Islet of Langerhans (tissue), 1 donor: Measurements from ENCODE around the gene SEMA4F.
"Not testable (repeated sequence)": the region's sequence is repeated elsewhere in the genome, so short reads cannot be mapped to it uniquely, and the experiment has no call there.

Experiments used
- FAIRE-seq: peaks from one replicate; lab custom pipeline; 2011; peaks lifted over from hg19 to GRCh38; lab: Jason Lieb, UNC

Gene SEMA4F, protein sequence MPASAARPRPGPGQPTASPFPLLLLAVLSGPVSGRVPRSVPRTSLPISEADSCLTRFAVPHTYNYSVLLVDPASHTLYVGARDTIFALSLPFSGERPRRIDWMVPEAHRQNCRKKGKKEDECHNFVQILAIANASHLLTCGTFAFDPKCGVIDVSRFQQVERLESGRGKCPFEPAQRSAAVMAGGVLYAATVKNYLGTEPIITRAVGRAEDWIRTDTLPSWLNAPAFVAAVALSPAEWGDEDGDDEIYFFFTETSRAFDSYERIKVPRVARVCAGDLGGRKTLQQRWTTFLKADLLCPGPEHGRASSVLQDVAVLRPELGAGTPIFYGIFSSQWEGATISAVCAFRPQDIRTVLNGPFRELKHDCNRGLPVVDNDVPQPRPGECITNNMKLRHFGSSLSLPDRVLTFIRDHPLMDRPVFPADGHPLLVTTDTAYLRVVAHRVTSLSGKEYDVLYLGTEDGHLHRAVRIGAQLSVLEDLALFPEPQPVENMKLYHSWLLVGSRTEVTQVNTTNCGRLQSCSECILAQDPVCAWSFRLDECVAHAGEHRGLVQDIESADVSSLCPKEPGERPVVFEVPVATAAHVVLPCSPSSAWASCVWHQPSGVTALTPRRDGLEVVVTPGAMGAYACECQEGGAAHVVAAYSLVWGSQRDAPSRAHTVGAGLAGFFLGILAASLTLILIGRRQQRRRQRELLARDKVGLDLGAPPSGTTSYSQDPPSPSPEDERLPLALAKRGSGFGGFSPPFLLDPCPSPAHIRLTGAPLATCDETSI

DNA sequence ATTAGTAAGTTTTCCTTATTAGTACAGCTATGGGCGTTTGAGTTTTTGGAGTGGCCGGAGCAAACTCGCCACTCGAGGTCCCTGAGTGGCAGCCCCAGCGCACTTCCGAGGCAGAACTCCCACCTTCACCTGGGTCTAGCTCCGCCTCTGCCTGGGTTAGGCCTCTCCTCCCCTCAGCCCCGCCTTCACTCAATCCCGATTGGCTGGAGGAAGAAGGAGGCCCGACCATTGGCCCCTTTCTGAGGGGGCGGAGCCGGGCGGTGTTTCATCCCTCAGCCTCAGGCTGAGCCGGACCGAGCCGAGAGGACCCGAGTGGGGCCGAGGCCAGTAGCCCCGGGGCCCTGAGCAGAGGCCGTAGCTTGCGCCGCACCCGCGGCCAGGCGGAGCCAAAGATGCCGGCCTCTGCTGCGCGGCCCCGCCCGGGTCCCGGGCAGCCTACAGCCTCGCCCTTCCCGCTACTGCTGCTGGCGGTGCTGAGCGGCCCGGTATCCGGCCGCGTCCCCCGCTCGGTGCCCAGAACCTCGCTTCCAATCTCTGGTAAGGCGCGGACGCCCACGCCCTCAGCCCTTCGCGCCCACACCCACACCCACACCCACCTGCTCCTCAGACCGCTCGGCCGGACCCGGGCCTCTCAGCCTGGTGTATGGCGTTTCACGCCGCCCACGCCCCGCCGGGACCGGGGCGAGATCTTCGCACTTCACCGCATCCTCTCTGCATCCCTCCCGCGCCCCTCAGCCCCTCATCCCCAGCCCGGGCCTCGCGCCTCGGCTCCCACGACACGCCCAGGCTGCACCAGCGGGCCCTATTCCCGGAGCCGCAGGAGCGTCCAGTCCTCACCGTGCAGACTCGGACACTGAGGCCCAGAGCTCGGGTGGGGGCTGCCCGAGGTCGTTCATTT is at the start of gene SEMA4F:
SEMA4F (plus strand) TSS at position 263 of the 898 bp plus-strand sequence; CDS start at position 393, 130 bp downstream.
- no peak for FAIRE-seq

DNA sequence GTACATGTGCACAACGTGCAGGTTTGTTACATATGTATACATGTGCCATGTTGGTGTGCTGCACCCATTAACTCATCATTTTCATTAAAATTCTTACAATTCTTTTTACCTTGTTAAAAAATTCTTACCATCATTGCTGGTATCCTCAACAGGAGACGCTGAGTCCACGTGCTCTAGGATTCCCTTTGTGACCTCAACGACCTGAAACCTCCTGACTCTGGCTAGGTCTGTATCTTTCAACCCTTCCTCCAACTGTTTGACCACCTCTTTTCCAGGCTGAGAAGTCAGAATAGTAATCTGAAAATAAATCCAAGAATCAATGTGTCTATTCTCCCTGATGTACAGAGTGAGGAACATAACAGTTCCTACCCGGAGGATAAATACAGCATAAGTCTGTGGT is 47.1 kb upstream of the SEMA4F start:
- FAIRE-seq, result no peak

DNA sequence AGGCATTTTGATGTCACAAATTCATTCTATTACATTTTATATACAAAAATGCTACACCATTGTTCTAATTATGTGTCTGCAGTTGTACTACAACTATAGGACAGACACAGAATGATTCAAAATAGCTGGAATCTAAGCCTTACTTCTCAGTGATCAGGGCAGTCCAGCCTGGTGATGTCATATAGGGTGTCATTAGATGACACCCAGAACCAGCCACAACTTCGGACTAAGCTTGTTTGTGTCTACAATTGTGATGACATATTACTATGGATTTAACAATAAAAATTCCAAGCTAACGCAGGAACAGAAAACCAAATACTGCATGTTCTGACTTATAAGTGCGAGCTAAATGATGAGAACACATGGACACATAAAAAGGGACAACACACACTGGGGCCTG is 36.9 kb upstream of the SEMA4F start:
- no peak for FAIRE-seq

DNA sequence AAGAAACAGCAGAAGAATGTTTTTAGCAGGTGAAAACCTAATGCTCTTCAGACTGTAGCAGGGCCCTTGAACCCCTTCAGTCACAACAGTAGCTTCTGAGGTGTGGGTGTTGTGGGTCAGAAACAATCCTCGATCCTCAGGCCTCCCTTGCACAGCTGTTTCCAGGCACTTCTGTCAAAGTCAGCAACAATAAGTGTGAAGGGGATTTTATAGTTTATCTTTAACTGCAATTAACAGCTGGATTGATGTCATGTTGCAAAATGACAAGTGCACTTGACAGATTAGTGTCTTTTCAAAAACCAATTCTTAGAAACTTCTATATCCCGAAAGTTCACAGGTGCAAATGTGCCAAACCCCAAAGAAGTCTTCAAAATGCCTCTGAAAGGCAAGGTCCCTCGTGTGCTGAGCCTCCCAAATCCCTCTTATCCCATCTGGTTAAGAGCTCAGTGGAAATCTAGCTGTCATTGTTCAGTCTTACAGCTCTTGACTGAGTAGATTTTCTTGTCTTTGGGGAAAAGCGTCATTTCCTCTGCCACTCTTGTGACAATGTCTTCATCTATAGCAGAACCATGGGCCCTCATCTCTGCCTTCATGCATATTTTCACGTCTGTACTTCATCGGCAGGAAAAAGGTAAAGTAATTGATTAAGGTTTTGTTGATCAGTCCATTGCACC is 35.5 kb upstream of the SEMA4F start:
- FAIRE-seq, result no peak

DNA sequence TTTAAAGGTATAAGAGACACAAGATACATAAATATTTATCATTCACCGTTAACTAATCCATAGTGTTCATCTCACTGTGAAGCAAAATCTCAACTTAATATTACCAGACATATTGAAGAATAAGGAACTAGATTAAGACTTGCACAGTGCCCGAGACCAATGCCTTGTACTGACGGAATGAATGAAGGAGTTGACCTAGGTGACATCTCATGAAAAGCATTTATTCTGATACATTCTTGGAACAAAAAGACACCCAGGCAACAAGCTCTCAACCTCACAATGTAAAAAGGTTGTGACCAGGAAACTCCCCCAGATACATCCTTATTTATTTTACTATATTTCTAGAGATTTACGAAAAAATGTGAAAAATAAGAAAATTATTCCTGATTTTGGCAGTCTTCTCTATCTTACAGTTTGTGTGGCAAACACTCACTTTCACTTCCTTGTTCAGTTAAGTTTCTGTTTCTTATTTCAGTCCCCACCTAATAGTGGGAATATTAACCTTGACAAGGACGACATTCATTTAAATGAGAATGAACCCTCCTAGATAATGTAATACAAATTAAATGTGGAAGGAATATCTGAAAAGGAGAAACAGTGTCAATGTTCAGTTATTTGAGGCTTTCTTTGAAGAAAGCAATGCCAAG is 34.3 kb upstream of the SEMA4F start:
- no peak for FAIRE-seq

DNA sequence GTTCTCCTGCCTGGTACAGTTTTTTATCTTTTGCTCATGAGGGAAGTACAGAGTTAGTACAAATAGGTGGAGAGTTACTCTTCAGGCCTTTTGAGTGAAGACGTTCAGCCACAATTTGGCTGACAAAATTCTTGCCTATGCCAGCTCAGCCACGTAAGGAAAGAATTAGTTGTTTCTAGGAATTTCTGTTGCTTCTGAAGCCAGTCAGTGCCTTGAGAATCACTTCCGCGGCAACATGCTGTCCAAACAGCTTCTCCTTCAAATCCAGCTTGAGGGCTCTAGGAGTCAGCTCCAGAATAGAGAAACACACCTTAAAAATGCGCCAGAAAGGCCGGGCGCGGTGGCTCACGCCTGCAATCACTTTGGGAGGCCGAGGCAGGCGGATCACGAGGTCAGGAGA is 33.4 kb upstream of the SEMA4F start:
- FAIRE-seq, result no peak

DNA sequence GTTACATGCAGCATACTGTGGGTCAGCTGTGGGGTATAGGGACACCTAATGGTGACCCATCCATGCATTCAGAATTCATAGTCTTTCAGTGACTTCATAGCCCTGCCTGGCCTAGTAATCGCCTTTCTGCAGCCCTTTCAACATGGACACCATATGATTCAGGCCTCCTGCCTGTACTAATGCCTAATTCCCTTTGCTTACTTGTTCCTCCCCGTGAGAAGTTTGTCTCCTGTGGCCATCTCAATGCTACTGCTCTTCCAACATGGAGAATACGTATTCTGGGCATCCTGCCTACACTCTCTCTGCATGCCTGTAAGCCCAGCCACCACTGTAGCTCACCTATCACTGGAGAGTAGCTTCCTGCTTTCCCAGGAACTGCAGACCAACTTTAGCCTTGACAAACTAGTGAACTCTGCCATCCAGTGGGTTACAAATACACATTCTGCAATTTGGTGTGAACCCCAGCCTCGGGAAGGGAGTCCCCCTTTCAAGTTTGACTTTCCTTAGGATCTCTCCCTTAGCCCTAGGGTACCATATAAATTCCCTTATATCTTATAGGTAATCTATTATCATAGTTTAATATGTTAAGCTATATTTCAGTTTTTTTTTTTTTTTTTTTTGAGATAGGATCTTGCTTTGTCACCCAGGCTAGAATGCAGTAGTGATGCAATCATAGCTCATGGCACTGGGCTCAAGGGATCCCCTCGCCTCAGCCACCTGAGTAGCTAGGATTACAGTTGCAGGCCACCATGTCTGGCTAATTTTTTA is 28.2 kb upstream of the SEMA4F start:
- no peak for FAIRE-seq

DNA sequence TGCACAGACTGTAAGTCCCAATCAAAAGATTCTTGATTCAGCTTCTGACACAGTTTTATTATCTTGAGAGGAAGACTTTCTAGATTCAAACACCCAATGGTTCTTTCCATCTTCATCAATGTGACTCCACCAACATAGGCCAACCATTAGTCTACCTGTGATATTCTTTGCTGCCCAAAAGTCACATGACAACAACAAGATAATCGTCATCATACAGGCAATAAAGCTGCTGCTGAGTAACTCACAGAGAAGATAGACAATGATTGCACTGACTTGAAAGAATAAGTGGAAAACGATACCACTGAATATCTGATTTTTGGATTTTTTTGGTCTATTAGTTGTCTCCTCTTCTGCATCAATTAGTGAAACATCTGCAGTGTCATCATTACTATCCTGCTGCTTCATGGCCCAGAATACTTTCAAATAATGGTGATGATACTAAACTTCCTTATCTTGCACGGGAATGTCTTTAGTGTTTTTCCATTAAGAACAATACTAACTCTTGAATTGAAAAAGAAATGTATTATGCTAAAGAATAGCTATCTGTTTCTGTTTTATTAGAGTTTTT is 25.4 kb upstream of the SEMA4F start:
- FAIRE-seq, result no peak

DNA sequence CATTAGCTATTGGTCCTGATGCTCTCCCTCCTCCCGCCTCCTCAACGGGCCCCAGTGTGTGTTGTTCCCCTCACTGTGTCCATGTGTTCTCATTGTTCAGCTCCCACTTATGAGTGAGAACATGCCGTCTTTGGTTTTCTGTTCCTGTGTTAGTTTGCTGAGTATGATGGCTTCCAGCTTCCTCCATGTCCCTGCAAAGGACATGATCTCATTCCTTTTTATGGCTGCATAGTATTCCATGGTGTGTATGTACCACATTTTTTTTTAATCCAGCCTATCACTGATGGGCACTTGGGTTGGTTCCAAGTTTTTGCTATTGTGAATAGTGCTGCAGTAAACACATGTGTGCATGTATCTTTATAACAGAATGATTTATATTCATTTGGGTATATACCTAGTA is 23.6 kb upstream of the SEMA4F start:
- not testable (repeated sequence) for FAIRE-seq

DNA sequence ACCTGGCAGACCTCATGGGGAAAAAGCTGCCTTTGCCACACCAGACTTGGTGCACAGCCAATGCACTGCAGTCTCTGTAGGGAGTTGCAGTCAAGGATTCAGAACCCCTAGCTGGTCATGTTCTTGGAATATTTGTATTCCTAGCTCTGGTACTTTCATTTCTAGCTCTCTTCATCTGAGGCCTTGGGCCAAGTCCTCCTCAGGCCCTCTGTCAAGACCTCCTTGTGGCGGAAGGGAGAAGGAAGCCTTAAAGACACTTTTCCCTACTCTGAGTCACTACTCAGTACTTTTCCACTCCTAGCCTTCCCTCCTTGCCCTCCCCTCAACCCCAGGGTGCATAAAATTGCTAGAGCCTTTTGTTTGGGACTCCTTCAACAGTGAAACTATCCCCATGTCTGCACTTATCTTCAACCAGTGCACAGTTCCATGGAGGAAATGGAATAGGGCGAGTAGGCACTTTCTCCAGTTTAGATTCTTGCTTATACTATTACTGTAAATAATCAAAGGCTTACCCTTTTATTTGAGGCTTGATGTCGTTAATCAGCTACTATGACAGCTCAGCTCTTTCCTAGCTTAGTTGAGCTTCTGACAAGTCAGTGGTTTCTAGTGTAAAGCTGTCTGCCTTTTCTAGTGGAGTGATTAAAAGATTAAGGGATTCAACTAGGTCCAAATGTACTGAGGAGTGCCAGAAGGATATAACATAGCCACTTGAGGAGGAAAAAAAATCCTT is 21.7 kb upstream of the SEMA4F start:
- no peak for FAIRE-seq

DNA sequence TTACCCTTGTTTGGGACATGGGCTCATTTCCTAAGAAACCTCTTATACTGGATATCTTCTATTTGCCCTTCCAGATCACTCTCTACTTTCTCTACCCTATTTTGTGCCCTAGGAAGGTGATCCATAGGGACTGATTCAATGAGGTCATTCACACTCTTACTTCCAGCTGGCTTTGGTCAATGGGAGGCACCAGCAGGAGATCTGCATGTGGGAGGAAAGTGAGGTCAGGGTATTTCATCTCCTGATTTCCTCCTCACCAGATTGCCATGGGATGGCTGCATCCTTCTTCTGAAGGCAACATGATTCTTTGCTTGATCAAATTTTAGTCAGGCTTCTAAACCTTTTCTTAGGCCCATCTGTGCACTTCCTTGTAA is 21.1 kb upstream of the SEMA4F start:
- FAIRE-seq, result no peak

DNA sequence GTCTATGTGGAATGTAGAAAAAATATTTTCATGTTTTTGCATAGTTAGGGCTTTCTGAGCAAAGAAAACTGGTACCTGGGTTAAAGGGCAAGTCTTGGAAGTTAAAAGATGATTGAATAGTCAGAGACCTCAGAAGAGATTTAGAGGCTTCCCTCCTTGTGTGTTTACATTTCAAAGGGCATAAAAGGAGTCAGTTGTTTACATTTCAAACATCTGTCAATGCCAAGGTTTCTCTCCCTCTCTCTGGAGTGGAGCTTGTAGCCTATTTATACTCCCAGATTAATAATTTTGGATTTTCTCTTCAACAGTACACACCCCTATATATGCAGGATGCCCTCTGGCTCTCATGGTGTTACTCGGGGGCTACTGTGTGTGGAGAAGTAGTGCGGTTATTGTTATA is 14.5 kb upstream of the SEMA4F start:
- no peak for FAIRE-seq

DNA sequence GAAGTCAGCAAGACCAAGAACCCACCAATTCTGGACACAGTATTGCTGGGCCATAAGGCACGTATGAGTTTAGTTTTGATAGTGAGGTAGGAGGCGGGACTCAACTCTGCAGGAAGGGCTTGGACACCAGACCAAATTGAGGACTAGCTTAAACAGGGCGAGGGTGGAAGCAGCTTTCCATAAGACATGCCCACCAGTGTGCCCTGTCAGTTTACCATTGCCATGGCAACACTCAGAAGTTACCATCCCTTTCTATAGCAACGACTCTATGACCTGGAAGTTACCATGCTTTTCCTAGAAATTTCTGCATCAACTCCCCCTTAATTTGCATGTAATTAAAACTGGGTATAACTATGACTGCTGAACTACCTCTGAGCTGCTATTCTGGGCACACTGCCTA is 8.7 kb upstream of the SEMA4F start:
- FAIRE-seq, result no peak

DNA sequence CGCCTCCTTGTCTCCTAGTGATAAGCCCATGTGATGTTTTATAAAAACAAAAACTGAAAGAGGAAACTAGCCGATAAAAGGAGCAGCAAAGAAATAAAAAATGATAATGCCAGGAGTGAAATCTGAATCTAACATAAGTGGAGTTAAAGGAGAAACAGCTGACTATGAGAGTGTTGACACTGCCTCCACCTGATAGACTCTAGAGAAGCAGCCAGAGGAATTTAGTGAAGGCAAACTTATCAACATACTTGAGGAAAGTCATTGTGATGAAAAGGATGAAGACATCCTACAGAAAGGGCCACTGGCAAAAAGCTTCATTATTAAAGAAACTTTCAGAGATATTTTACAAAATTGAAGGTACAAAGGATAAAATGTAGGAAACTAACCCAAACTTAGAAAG is 7.8 kb upstream of the SEMA4F start:
- FAIRE-seq, result no peak

DNA sequence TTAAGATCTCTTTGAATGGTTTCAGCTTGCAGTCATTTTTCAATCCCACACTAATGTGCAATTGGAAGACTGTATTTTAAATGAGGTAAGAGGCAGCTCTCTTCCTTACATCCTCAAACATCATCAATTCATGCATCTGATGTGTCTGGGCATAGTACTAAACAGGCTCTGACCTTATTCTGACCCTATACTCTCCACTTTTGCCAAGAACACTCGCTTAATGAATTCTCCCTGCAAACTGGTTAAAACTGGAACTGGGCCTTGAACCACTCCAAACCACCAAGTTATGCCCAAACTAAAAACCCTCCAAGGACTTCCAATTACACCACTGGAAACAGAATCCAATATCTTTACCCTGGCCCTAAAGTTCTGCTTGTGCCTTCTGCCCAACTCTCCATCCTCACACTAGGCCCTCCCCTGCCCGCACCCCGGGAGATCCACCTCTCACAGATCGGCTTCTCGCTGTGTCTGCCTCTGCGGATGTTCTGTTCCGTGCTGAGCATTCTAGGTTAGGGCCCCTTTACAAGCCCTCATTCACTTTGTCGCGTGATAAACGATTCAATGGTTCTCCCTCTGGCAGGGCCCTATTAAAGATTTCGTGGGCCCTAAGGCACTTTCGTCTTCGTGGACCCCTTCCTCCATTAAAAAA is 7.1 kb upstream of the SEMA4F start:
- FAIRE-seq, result no peak

DNA sequence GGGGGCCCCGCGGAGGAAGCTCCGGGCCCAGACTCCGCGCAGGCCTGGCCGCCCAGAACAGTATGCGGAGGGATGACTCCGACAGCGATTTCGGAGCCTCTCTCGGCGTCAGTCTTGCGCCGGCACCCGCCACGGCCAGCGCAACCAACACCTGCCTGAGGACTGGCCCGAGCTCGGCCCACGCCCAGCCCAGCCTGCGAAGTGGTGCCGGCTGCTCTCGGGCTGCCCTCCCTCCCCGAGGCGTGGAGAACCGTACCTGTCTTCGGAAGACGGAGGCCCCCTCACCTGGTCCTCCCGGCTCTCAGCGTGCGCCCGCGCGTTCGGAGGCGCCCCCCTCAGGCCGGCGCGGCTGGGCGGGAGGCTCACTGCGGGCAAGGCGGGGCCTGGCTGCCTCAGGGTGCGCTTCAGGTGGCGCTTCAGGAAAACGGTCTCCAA is 6.0 kb upstream of the SEMA4F start, which contains the start of gene M1AP:
M1AP (minus strand) TSS at position 322 of the 435 bp plus-strand sequence. CDS start 8,055 bp downstream, outside the sequence.
- FAIRE-seq, result no peak

DNA sequence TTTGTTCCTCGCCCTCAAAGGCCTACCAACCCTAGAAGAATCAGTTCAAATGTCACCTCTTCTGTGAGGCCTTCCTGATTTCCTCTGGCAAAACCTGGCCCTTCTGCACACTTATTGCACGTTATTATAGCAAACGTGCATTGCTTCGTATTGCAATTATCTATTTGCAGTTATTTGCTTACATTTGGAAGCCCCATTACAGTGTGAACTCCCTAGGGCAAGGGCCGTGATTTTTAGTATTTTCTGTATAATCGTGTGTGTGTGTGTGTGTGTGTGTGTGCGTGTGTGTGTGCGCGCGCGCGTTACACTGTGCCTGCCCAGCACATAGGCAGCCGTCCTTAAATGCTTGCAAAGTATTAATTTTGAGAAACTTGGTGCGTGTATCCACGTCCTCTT is 460 bp upstream of the SEMA4F start:
- FAIRE-seq, result no peak

DNA sequence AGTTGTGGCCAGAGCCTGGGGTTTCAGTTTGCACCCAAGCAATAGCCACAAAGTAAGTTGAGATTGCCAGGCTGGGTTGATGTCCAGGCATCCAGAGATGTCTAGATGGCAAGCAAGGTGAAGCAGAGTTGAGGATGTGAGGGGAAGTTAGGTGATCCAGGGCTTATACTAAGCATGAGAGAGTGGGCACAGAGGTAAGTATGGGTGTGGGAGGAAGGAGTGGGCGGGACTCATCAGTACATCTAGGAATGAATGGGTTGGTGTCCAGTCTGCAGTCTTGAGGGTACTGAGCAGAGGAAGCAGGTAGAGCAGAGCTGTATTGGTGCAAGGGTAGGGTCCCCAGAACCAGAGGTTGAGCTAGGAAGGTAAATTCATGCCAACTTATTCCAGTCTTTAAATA is 1.5 kb downstream of the SEMA4F start:
- FAIRE-seq, result no peak

DNA sequence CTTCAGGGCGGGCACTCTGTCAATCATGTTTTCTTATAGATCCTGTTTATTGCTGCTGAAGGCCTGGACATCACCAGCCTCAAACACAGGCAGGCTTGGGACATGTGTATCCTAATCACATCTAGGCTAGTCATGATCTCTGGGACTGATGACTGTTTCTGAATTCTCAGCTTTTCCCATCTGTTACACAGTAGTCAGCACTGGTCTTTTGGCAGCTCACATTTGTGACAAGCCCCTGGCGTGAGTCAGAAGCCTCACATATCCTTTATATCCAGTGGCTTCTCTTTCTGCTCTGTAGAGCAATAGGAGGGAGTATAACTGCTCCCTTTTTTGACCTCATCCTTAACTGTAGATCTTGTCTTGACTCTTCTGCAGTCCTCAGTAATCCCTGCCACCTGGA is 4.5 kb downstream of the SEMA4F start:
- no peak for FAIRE-seq
